HG03469 (cell line): Measurements from ENCODE around the gene PSMC1.

Source experiments
- ATAC-seq: cut with Tn5 transposase; IDR thresholded peaks from one replicate; pipeline ENCODE4 v1.9.1; 2021; ENCODE audit warnings: mild to moderate bottlenecking, moderate library complexity, moderate number of reproducible peaks; ENCODE audit not compliant: unreplicated experiment

The PSMC1 gene

GRCh38 chr14:90301122-90301521, 44.8 kb downstream of the PSMC1 start:
- ATAC-seq = no peak

DNA sequence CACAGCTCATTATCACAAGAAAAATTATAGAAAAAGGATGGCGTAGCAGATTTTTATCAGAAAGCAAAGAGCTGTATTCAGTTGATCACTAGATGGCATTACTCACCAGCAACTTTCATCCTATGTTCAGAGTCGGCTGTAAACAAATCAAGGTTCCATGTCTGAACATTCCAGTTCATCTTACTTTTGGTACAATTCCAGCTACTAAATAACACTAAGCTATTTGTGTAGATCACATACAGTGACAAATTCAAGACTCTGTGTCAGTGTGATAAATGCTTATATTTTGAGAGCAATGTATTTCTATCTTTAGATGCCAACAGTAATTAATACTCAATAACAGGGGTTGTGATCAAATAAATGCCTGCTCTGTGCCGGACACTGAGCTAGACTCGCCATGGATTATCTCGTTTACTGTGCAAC, 45.3 kb downstream of the PSMC1 start:
- ATAC-seq = no peak

DNA sequence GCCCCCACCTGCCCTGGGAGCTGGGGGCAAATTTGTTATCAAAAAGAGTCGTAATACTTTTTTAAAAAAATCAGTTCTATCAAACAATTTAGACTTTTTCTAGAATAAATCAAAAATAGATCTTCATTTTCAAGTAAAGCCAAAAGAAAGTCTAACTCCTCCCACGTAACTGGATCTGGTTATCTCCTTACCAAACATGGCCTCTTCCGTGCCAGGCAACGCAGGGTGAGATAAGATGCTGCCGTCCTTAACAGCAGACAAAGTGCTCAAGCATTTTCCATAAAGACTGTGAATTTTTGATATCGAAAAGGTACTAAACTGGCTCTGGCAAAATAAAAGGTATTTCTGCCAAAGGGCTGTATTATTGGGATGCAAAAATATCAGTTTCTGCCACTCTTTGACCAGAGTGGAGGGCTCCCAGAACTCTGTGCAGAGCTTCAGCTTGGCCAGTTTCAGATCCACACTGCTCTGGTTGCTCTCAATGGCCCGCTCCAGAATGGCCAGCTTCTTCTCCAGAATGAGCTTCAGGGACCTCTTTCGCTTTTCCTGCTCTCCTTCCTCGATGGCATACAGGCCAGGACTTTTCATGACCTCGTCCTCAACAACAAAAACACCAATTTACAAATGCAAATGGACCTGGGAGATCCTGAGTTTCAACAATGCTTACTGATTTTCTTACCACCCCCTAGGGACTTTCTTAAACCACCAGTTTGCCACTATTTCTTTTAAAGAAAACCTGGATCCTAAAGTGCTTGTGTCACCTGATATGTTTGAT, 46.4 kb downstream of the PSMC1 start:
- no peak for ATAC-seq

DNA sequence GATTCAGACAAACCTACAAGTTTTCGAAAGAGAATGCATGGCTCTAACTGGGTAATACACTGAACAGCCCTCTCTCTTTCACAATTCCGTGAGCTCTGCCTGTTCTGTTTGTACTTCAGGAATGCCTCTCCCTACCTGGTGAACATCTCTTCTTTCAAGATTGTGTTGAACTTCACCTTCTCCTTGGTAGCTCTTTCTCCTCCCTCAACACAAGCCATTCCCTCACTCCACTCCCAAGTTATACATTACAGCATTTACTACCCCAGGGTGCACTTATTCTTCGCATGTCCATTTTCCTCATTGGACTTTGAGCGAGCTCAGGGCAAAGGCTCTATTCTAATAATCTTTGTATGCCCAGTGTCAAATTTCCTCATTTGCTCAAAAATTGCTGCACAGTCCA, 47.1 kb downstream of the PSMC1 start:
- ATAC-seq = no peak

DNA sequence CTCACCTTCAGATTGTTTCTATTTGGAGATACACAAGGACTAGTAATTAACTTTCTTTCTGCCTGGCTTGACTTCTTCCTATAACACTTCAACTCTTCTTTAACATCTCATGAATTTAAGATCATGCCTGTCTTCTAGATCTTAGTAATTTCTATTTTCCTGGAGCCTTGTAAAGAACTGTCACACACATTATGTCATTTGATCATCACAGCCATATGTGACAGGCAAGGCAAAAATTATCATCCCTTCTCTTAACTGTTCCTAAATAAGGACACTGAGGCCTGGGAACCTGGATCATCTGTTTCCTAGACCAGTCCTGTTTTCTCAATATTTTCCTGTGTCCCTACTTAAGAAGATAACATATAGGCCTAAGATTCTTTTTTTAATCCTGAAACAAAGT, 48.1 kb downstream of the PSMC1 start:
- no peak for ATAC-seq

DNA sequence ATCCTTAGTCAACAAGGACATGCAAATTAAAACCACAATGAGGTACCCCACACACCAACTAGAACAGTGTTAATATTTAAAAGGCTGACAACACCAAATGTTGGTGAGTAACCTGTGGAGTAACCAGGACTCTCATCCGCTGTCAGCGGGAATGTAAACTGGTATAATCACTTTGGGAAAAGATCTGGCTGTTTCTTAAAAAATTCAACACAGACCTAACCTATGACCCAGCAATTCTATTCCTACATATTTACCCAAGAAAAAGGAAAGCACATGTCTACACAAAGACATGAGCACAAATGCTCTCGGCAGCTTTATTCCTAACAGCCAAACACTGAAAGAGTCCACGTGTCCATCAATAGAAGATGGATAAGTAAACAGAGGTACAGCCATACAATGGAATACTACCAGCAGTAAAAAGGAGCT, 48.8 kb downstream of the PSMC1 start:
- no peak for ATAC-seq

DNA sequence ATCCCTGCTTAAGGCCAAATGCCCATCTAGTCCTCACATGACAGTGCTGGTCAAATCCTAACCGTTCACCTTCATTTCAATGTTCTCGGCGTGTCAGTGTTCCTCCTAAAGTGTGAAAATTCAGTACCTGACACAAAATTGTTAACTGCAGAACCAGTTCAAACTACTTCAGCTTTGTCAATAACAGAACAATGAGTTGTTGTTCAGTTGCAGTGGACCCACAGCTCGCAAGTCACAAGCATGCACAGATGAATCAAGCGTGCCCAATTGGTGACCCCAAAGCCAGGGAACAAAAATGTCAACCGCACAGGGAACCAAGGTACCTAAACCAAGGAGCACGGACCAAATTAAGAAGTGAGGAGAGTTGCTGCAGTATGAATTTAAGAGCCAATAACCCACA, 52.2 kb downstream of the PSMC1 start:
- no peak for ATAC-seq

GRCh38 chr14:90317286-90317685, 60.9 kb downstream of the PSMC1 start:
- ATAC-seq = no peak

DNA sequence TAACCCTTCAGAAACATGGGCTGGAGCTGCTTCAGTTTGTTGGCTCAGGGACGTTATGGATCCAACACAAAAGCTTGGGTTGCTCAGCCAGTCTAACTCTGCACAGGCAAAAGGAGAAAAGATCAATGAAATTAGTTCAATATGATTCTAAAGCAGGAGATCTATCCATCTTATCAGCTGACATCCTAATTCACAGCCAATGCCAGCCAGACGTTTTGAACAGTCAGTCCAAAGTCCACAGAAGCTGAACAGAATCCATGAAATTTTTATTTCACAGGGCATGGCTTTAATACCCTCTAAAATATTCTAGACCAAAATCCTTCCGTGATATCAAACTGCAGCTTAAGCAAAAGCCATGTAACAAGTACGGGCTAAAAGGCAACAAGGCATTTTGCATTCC, 61.7 kb downstream of the PSMC1 start:
- ATAC-seq = no peak

- no peak for ATAC-seq
Measured at GRCh38 chr14:90319173-90319572, 62.8 kb downstream of the PSMC1 start.

- ATAC-seq = no peak
Measured at GRCh38 chr14:90319634-90320541, 63.5 kb downstream of the PSMC1 start.

- no peak for ATAC-seq
Measured at GRCh38 chr14:90321891-90322290, 65.5 kb downstream of the PSMC1 start.
